BLaER1 treated with 17β-estradiol and CSF1 and Interleukin-3, amounts not matched to agents 10 nM and 100 nM (cell line): ENCODE results near the gene DHRS13.

Source experiments
- H3K27ac ChIP-seq, 11 experiments: shearing (Covaris generic); formaldehyde crosslinking; 2 replicates each; pipeline ENCODE4 v1.8.1; 2022
- H3K27me3 ChIP-seq, 11 experiments: shearing (Covaris generic); formaldehyde crosslinking; 2 replicates each; pipeline ENCODE4 v1.8.1; 2022
- H3K36me3 ChIP-seq, 11 experiments: shearing (Covaris generic); formaldehyde crosslinking; 2 replicates each; pipeline ENCODE4 v1.8.1; 2022
- H3K4me1 ChIP-seq, 10 experiments: shearing (Covaris generic); formaldehyde crosslinking; 2 replicates each; pipeline ENCODE4 v1.8.1; 2022
- H3K4me2 ChIP-seq, 11 experiments: shearing (Covaris generic); formaldehyde crosslinking; 2 replicates each; pipeline ENCODE4 v1.8.1; 2022
- H3K4me3 ChIP-seq, 10 experiments: shearing (Covaris generic); formaldehyde crosslinking; 2 replicates each; pipeline ENCODE4 v1.8.1; 2022
- H3K9ac ChIP-seq, 11 experiments: shearing (Covaris generic); formaldehyde crosslinking; 2 replicates each; pipeline ENCODE4 v1.8.1; 2022
- H3K9me3 ChIP-seq, 11 experiments: shearing (Covaris generic); formaldehyde crosslinking; replicated peaks in 1 of 11; 2 replicates each; pipeline ENCODE4 v1.8.1; 2022
- H4K20me1 ChIP-seq, 11 experiments: shearing (Covaris generic); formaldehyde crosslinking; 2 replicates each; pipeline ENCODE4 v1.8.1; 2022
- Cebpa-rat ChIP-seq, 11 experiments: shearing (Covaris generic); IDR thresholded peaks; 2 replicates each; pipeline ENCODE4 v1.8.1; 2022

The DHRS13 gene

DNA sequence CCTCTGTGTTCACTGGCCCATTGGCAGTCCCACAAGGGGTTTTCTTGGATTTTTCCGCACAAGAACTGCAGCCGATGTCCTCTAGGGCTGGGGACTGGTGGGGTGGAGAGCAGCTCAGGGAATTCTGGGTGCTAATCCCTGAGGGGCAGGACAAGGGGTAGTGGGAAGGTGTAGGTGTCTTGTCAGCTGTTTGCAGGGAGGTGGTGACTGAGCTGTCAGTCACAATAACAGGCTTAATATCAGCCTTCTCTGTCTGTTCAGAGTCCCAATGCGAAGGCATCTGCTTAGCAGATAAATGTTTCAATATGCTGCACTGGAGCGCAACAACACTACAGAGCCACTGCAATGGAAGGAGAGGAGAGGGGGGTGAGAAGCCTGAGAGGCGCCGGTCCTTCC lies 10.1 kb upstream of the DHRS13 start:
- TF ChIP-seq Cebpa-rat (IDR thresholded peaks at IDR 0.05): no peak
- peaks cover 0 to 16% (median 0%) of the 10 kb centered on the region in 10 experiments; a peak in 5 of 20 replicates for H3K4me1 ChIP-seq
- peaks cover 11 to 84% (median 46%) of the 10 kb centered on the region in 11 experiments; a peak in 18 of 22 replicates for H4K20me1 ChIP-seq
- H3K9me3 ChIP-seq: no peaks in the 10 kb centered on the region
- H3K27ac ChIP-seq: no peak overlapping the region
- H3K4me3 ChIP-seq: no peak overlapping the region
- no peaks in the 10 kb centered on the region for H3K27me3 ChIP-seq
- no peak overlapping the region for H3K9ac ChIP-seq
- peaks cover 99 to 100% (median 100%) of the 10 kb centered on the region in 11 experiments for H3K36me3 ChIP-seq
- no peak overlapping the region for H3K4me2 ChIP-seq

- no peak overlapping the region for H3K27ac ChIP-seq
- H4K20me1 ChIP-seq: peaks cover 8 to 78% (median 46%) of the 10 kb centered on the region in 11 experiments; a peak in 19 of 22 replicates
- no peaks in the 10 kb centered on the region for H3K9me3 ChIP-seq
- peaks cover 99 to 100% (median 100%) of the 10 kb centered on the region in 11 experiments for H3K36me3 ChIP-seq
- peaks cover 0 to 11% (median 0%) of the 10 kb centered on the region in 10 experiments; a peak in 4 of 20 replicates for H3K4me1 ChIP-seq
- no peak overlapping the region for H3K4me2 ChIP-seq
- no peak for TF ChIP-seq Cebpa-rat (IDR thresholded peaks at IDR 0.05)
- H3K4me3 ChIP-seq: no peak overlapping the region
- no peak overlapping the region for H3K9ac ChIP-seq
- H3K27me3 ChIP-seq: no peaks in the 10 kb centered on the region
Observed at GRCh38 chr17:28912281-28912937, 9.5 kb upstream of the DHRS13 start.

DNA sequence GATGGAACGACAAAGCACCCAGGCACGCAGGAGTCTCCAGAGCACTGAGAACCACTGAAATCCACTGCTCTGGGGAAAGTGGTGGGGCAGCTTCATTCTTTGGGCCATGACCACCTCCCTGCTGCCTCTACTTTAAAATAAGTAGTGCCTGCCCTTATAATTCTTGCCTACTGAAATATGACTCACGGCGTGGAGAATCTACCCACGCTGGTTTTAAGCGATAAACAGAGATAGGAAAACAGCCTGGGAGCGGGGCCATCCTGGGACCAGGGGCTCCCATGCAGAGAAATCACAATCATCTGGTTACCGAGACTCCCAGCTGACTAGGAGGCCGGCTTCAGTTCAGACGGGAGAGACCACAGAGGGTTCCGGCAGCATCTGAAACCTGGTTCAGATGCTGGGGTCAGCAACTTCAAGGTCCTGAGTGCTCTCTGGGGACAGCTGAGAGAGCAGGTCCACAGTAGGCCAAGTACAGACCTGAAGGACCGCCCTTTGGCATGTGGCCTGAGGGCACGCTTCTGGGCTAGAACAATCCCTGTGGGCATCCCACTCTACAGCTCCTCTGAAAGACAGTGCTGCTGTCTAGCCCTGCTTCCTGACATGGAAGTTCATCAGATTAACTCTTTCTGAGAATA lies 8.6 kb upstream of the DHRS13 start:
- no peak for TF ChIP-seq Cebpa-rat (IDR thresholded peaks at IDR 0.05)
- Histone ChIP-seq H3K36me3 (peaks cover 99 to 100% (median 100%) of the 10 kb centered on the region in 11 experiments), H3K4me1 (peaks cover 0 to 2% (median 0%) of the 10 kb centered on the region in 10 experiments; a peak in 1 of 20 replicates), H3K27ac (no peak overlapping the region), H3K9me3 (no peaks in the 10 kb centered on the region), H3K27me3 (no peaks in the 10 kb centered on the region), H3K9ac (0 out of 22 replicates have a peak overlapping the region, but pooled peaks of 1 of the 11 experiments have one; percentile 11), H3K4me3 (no peak overlapping the region), H3K4me2 (no peak overlapping the region), H4K20me1 (peaks cover under 1 to 78% (median 47%) of the 10 kb centered on the region in 11 experiments; a peak in 19 of 22 replicates)

- no peaks in the 10 kb centered on the region for H3K27me3 ChIP-seq
- TF ChIP-seq Cebpa-rat (IDR thresholded peaks at IDR 0.05): no peak
- H3K4me2 ChIP-seq: no peak overlapping the region
- no peak overlapping the region for H3K9ac ChIP-seq
- no peaks in the 10 kb centered on the region for H3K9me3 ChIP-seq
- no peak overlapping the region for H3K4me3 ChIP-seq
- no peaks in the 10 kb centered on the region for H3K4me1 ChIP-seq
- peaks cover 97 to 100% (median 99%) of the 10 kb centered on the region in 11 experiments for H3K36me3 ChIP-seq
- H4K20me1 ChIP-seq: peaks cover 0 to 79% (median 48%) of the 10 kb centered on the region in 11 experiments; a peak in 18 of 22 replicates
- H3K27ac ChIP-seq: no peak overlapping the region
Observed at GRCh38 chr17:28910534-28910933, 7.7 kb upstream of the DHRS13 start.

DNA sequence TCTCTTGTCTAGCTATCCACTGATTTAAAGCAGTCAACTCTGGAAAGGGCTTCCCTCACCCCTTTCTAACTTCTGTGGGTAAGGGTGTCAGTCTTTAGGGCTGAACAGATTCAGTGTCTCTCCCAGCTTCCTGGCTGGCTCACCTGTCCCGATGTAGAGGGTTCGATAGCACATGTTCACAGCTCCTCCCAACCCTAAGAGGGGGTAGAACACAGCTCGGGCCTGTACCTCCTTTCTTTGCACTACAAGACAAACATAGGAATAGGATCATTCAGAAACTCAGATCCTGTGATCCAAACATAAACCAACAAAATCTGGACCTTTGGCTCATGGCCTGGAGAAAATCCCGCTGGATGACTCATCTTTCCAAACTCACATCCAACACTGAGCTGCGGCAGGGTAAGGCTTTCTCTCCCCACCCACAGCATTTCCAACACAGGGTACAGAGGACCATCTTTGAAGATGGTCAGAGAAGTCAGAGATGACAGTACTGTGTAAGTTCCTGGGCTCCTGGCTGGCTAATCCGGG lies 5.8 kb upstream of the DHRS13 start:
- Histone ChIP-seq H3K9me3 (no peaks in the 10 kb centered on the region), H3K4me3 (no peak overlapping the region), H3K9ac (peak overlapping the region in 1 of 11 experiments; percentile 30; a peak in 2 of 22 replicates), H3K27ac (no peak overlapping the region), H3K4me2 (no peak overlapping the region), H3K27me3 (no peaks in the 10 kb centered on the region), H3K4me1 (peaks cover 0 to 13% (median 7%) of the 10 kb centered on the region in 10 experiments; a peak in 15 of 20 replicates), H3K36me3 (peaks cover 79 to 92% (median 82%) of the 10 kb centered on the region in 11 experiments), H4K20me1 (peaks cover 0 to 83% (median 62%) of the 10 kb centered on the region in 11 experiments; a peak in 18 of 22 replicates)
- TF ChIP-seq Cebpa-rat (IDR thresholded peaks at IDR 0.05): no peak

- peaks cover 0 to 81% (median 58%) of the 10 kb centered on the region in 11 experiments; a peak in 18 of 22 replicates for H4K20me1 ChIP-seq
- H3K27ac ChIP-seq: no peak overlapping the region
- H3K27me3 ChIP-seq: no peaks in the 10 kb centered on the region
- no peaks in the 10 kb centered on the region for H3K9me3 ChIP-seq
- H3K4me2 ChIP-seq: no peak overlapping the region
- peaks cover 5 to 21% (median 14%) of the 10 kb centered on the region in 10 experiments; a peak in 17 of 20 replicates for H3K4me1 ChIP-seq
- H3K36me3 ChIP-seq: peaks cover 71 to 84% (median 74%) of the 10 kb centered on the region in 11 experiments
- no peak for TF ChIP-seq Cebpa-rat (IDR thresholded peaks at IDR 0.05)
- no peak overlapping the region for H3K4me3 ChIP-seq
- peak overlapping the region in 1 of 11 experiments; percentile 34; a peak in 3 of 22 replicates for H3K9ac ChIP-seq
Observed at GRCh38 chr17:28907709-28908475, 5.0 kb upstream of the DHRS13 start.

DNA sequence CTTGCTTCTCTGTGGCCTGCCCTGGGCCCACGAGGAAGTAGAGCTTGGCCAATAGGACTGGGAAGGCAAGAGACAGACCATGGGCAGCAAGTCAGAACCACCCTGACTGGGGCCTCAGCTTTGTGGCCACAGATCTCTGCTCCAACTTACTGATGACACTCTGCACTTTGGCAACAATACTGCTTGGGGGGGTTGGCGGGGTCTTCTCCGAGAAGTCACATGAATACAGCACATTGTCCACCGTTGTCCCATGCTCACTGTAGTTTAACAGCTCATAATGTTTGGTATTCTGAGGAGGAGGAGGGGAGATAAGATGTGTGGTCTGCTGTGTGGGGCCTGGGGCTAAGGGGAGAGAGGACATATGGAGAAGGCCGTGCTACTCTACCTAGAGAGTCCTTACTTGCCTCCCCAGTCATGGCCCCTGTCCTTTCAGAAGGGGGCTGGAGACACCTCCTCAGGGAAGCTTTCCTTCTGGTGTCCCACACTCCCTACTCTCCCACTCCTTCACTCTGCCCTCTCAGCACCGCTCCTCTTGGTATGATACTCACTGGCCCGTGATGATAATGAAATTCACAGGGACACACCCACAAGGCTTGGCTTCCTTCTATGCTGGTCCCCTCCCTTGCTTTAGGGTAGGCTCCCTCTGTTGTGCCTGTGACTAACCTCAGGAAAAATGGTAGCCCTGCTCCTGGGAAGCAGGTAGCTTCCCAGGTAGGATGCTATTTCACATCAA lies 4.0 kb upstream of the DHRS13 start:
- Histone ChIP-seq H3K4me3 (no peak overlapping the region), H3K27ac (no peak overlapping the region), H3K4me1 (peaks cover 7 to 24% (median 16%) of the 10 kb centered on the region in 10 experiments), H3K27me3 (no peaks in the 10 kb centered on the region), H4K20me1 (peaks cover 0 to 71% (median 47%) of the 10 kb centered on the region in 11 experiments; a peak in 16 of 22 replicates), H3K36me3 (peaks cover 61 to 74% (median 64%) of the 10 kb centered on the region in 11 experiments), H3K4me2 (no peak overlapping the region), H3K9ac (peak overlapping the region in 1 of 11 experiments; percentile 34; a peak in 2 of 22 replicates), H3K9me3 (no peaks in the 10 kb centered on the region)
- TF ChIP-seq Cebpa-rat (IDR thresholded peaks at IDR 0.05): no peak

- no peaks in the 10 kb centered on the region for H3K9me3 ChIP-seq
- peaks cover 55 to 68% (median 58%) of the 10 kb centered on the region in 11 experiments for H3K36me3 ChIP-seq
- no peaks in the 10 kb centered on the region for H3K27me3 ChIP-seq
- TF ChIP-seq Cebpa-rat (IDR thresholded peaks at IDR 0.05): no peak
- H3K4me1 ChIP-seq: peaks cover 13 to 29% (median 22%) of the 10 kb centered on the region in 10 experiments
- no peak overlapping the region for H3K4me2 ChIP-seq
- H3K27ac ChIP-seq: no peak overlapping the region
- peaks cover 0 to 65% (median 41%) of the 10 kb centered on the region in 11 experiments; a peak in 16 of 22 replicates for H4K20me1 ChIP-seq
- H3K9ac ChIP-seq: no peak overlapping the region
- no peak overlapping the region for H3K4me3 ChIP-seq
Observed at GRCh38 chr17:28906276-28906675, 3.4 kb upstream of the DHRS13 start.
